ENCODE data around the gene LPIN2. TPM values are rescaled to one million over a fixed set of nuclear protein-coding genes. Genes with fewer than 3 reads are reported as not detected.
A peak's percentile ranks its signal among the peaks of the same experiment; 100 is the strongest.
"Not testable (repeated sequence)": the region's sequence is repeated elsewhere in the genome, so short reads cannot be mapped to it uniquely, and the experiment has no call there.

The LPIN2 gene
- polyA plus RNA-seq, 3 donors from 2014 or later, result 17.3 to 80.1 (median 31.0) TPM

GRCh38 chr18:3037423-3037915 is 24.5 kb upstream of the LPIN2 start:
- Mint-ChIP-seq H3K4me3 (peak overlapping the region in 1 of 5 donors; percentile 16), H3K36me3 (no peaks in the 10 kb centered on the region), H3K9me3 (no peaks in the 10 kb centered on the region), H3K27me3 (ENCODE audit: low read depth in 3 of 3) (no peaks in the 10 kb centered on the region), H3K27ac (peak overlapping the region in 4 of 6 donors; percentile 46 to 83 (median 78)), H3K4me1 (peaks cover 5 to 13% of the 10 kb centered on the region in 2 donors)
- peak in 1 of 3 donors; percentile 6 for DNase-seq

- Mint-ChIP-seq H3K27ac (peak overlapping the region in 1 of 6 donors; percentile 57), H3K4me3 (no peak overlapping the region)
Measured at GRCh38 chr18:3036108-3036507, 23.2 kb upstream of the LPIN2 start.

GRCh38 chr18:3035635-3036034 is 22.7 kb upstream of the LPIN2 start:
- no peaks in the 10 kb centered on the region for H3K9me3 Mint-ChIP-seq
- no peaks in the 10 kb centered on the region for H3K36me3 Mint-ChIP-seq
- peak overlapping the region in 1 of 6 donors; percentile 57 for H3K27ac Mint-ChIP-seq
- H3K4me1 Mint-ChIP-seq, result peaks cover 5 to 13% of the 10 kb centered on the region in 2 donors
- H3K4me3 Mint-ChIP-seq, result no peak overlapping the region
- no peak for DNase-seq
- H3K27me3 Mint-ChIP-seq (ENCODE audit: low read depth in 3 of 3), result no peaks in the 10 kb centered on the region

More at GRCh38 chr18:3036108-3036507, 23.2 kb upstream of the LPIN2 start:
- H3K36me3 Mint-ChIP-seq, result no peaks in the 10 kb centered on the region
- DNase-seq, result no peak
- H3K27me3 Mint-ChIP-seq (ENCODE audit: low read depth in 3 of 3), result no peaks in the 10 kb centered on the region
- H3K4me1 Mint-ChIP-seq, result peaks cover 5 to 13% of the 10 kb centered on the region in 2 donors
- no peaks in the 10 kb centered on the region for H3K9me3 Mint-ChIP-seq

DNA sequence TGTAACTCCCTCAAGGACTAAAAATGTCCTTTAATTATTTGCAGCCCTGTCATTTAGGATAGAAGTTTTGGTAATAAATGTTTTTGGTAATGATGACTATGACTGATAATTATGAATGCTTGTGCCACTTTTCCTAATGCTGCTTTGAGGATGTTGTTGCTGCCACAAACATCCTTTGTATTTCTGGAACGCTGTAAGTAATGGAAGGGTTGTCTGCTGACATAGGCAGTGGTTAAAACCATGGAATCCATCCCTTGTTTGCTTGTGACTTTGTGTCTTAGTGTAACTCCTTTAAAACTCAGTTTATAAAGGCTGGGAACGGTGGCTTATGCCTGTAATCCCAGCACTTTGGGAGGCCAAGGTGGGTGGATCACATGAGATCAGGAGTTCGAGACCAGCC is 19.8 kb upstream of the LPIN2 start:
- Mint-ChIP-seq H3K4me1 (peaks cover 4 to 6% of the 10 kb centered on the region in 2 donors), H3K27me3 (ENCODE audit: low read depth in 3 of 3) (peaks cover 0 to 2% (median 0%) of the 10 kb centered on the region in 3 donors), H3K4me3 (no peak overlapping the region), H3K9me3 (no peaks in the 10 kb centered on the region), H3K36me3 (no peaks in the 10 kb centered on the region), H3K27ac (no peak overlapping the region)
- DNase-seq, result no peak

- Mint-ChIP-seq H3K36me3 (no peaks in the 10 kb centered on the region), H3K9me3 (no peaks in the 10 kb centered on the region), H3K27ac (peak overlapping the region in 1 of 6 donors; percentile 49), H3K4me3 (no peak overlapping the region), H3K27me3 (ENCODE audit: low read depth in 3 of 3) (peaks cover 0 to 2% (median 0%) of the 10 kb centered on the region in 3 donors), H3K4me1 (no peaks in the 10 kb centered on the region)
- no peak for DNase-seq
Measured at GRCh38 chr18:3029215-3029952, 16.4 kb upstream of the LPIN2 start.

- not testable (repeated sequence) for H3K9me3 Mint-ChIP-seq; H3K36me3 Mint-ChIP-seq; H3K27ac Mint-ChIP-seq; H3K4me1 Mint-ChIP-seq; H3K27me3 Mint-ChIP-seq (ENCODE audit: low read depth in 3 of 3); DNase-seq; H3K4me3 Mint-ChIP-seq
Measured at GRCh38 chr18:3028115-3028514, 15.2 kb upstream of the LPIN2 start.

GRCh38 chr18:3027370-3027891 is 14.5 kb upstream of the LPIN2 start:
- no peak for DNase-seq
- Mint-ChIP-seq H3K9me3 (no peaks in the 10 kb centered on the region), H3K36me3 (no peaks in the 10 kb centered on the region), H3K4me1 (no peaks in the 10 kb centered on the region), H3K27ac (no peak overlapping the region), H3K27me3 (ENCODE audit: low read depth in 3 of 3) (peaks cover 0 to 2% (median 0%) of the 10 kb centered on the region in 3 donors), H3K4me3 (no peak overlapping the region)

DNA sequence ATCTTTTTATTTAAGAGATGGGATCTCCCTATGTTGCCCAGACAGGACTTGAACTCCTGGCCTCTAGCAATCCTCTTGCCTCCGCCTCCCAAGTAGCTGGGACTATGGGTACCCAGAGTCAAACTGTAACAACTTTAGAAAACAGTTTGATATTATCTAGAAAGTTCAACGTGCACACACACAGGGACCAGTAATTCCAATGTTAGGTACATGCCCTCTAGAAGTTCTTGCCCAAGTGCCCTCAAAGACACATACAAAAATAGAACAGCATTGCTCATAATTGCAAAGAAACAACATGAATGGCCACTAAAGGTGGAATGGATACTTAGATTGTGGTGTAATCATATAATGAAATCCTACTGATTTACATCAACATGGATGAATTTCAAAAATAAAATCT is 12.6 kb upstream of the LPIN2 start:
- no peaks in the 10 kb centered on the region for H3K4me1 Mint-ChIP-seq
- H3K4me3 Mint-ChIP-seq, result no peak overlapping the region
- H3K9me3 Mint-ChIP-seq, result no peaks in the 10 kb centered on the region
- no peak for DNase-seq
- peaks cover 0 to 2% (median 0%) of the 10 kb centered on the region in 3 donors for H3K27me3 Mint-ChIP-seq (ENCODE audit: low read depth in 3 of 3)
- H3K36me3 Mint-ChIP-seq, result no peaks in the 10 kb centered on the region
- H3K27ac Mint-ChIP-seq, result no peak overlapping the region

DNA sequence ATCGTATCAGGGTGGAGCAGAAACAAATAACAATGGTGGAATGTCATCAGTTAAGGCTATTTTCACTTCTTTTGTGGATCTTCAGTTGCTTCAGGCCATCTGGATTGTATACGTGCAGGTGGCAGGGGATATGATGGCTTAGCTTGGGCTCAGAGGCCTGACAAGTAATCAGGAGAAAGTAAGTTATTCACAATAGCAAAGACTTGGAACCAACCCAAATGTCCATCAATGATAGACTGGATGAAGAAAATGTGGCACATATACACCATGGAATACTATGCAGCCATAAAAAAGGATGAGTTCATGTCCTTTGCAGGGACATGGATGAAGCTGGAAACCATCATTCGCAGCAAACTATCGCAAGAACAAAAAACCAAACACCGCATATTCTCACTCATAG is 10.7 kb upstream of the LPIN2 start:
- not testable (repeated sequence) for H3K4me3 Mint-ChIP-seq; H3K9me3 Mint-ChIP-seq; H3K27me3 Mint-ChIP-seq (ENCODE audit: low read depth in 3 of 3); DNase-seq; H3K27ac Mint-ChIP-seq; H3K4me1 Mint-ChIP-seq; H3K36me3 Mint-ChIP-seq

DNA sequence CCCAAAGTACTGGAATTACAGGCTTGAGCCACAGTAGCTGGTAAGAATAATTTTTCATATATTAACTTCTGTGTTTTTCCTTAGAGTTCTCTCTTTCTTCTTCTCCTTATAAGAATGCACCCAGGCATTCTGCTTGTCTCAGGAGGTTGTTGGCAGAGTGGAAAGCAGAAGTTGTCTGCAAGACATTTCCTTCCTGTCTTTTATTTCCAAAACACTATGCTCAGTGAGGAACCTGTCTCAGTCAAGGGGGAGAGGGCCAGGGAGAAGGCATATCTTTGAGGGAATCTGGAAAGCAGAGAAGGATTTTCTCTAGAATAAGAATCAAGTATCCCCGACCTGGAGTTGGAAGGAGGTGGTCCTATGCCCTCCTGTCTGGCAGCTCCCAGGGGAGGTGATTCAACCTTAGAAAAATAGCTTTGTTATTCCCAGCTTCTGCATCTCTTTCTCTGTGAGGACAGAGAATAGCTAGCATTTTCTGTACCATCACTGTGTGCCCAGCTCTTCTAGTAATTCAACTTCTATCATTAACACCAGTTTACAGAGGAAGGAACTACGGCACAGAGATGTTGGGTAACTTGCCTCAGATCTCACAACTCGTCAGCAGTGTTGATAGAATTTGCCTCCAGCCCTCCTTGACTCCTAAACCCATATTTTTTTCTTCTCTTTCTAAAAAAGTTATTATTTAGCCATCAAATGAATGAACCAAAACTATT is 3.8 kb upstream of the LPIN2 start:
- peaks cover 13 to 28% of the 10 kb centered on the region in 2 donors for H3K4me1 Mint-ChIP-seq
- DNase-seq, result no peak

GRCh38 chr18:3015851-3016250 is 2.9 kb upstream of the LPIN2 start:
- Mint-ChIP-seq H3K4me3 (peak overlapping the region in 3 of 5 donors; percentile 0 to 5 (median 0)), H3K9me3 (peaks cover 0 to 2% (median 0%) of the 10 kb centered on the region in 6 donors), H3K27ac (peak overlapping the region in 3 of 6 donors; percentile 2 to 64 (median 44)), H3K36me3 (peaks cover 0 to 2% (median 0%) of the 10 kb centered on the region in 3 donors), H3K27me3 (ENCODE audit: low read depth in 3 of 3) (peaks cover 9 to 15% (median 11%) of the 10 kb centered on the region in 3 donors), H3K4me1 (peaks cover 22 to 37% of the 10 kb centered on the region in 2 donors)
- DNase-seq, result no peak

More for the DNA sequence above, 3.8 kb upstream of the LPIN2 start:
- Mint-ChIP-seq H3K36me3 (no peaks in the 10 kb centered on the region), H3K4me3 (no peak overlapping the region), H3K27ac (peak overlapping the region in 1 of 6 donors; percentile 9), H3K27me3 (ENCODE audit: low read depth in 3 of 3) (peaks cover 9 to 11% (median 11%) of the 10 kb centered on the region in 3 donors), H3K9me3 (peaks cover 0 to 2% (median 0%) of the 10 kb centered on the region in 6 donors)

DNA sequence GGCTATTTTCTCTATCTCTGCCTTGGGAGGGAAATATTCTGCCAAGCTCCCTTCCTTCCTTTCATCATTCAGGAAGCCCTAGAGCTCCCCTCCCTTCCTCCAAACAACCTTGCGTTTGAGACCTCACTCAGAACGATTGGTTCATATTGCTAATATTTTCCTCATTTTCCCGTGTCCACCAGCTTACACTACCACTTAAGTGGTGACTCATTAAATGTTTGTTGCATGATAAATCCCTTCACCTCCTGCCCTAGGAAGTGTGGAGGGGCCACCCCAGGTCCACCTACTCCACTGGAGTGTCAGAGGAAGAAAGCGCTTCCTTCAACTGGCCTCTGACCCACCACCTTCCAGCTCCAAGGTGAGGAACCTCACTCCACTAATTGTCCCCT is 2.3 kb upstream of the LPIN2 start:
- Mint-ChIP-seq H3K4me1 (peaks cover 26 to 43% of the 10 kb centered on the region in 2 donors), H3K4me3 (peak overlapping the region in 4 of 5 donors; percentile 8 to 50 (median 28))

GRCh38 chr18:3014503-3015203 is 1.7 kb upstream of the LPIN2 start:
- H3K4me3 Mint-ChIP-seq, result peak overlapping the region; percentile 8 to 50 (median 34)
- H3K27ac Mint-ChIP-seq, result peak overlapping the region; percentile 25 to 75 (median 50)
- peaks cover 0 to 13% (median 5%) of the 10 kb centered on the region in 3 donors for H3K36me3 Mint-ChIP-seq
- peaks cover 9 to 15% (median 11%) of the 10 kb centered on the region in 3 donors for H3K27me3 Mint-ChIP-seq (ENCODE audit: low read depth in 3 of 3)
- DNase-seq, result no peak
- H3K4me1 Mint-ChIP-seq, result peaks cover 30 to 49% of the 10 kb centered on the region in 2 donors
- peaks cover 0 to 2% (median 0%) of the 10 kb centered on the region in 6 donors for H3K9me3 Mint-ChIP-seq

More for the DNA sequence above, 2.3 kb upstream of the LPIN2 start:
- Mint-ChIP-seq H3K36me3 (peaks cover 0 to 7% (median under 1%) of the 10 kb centered on the region in 3 donors), H3K27me3 (ENCODE audit: low read depth in 3 of 3) (peaks cover 9 to 15% (median 11%) of the 10 kb centered on the region in 3 donors), H3K9me3 (peaks cover 0 to 2% (median 0%) of the 10 kb centered on the region in 6 donors), H3K27ac (peak overlapping the region; percentile 25 to 75 (median 50))
- no peak for DNase-seq

All from immature natural killer cell (primary cell).